ENCODE measurements around the gene NFASC. TPM values are rescaled to one million over a fixed set of nuclear protein-coding genes. Genes with fewer than 3 reads are reported as not detected.

The NFASC gene
- polyA plus RNA-seq, 12 donors, result 1.0 to 2.5 (median 1.3) TPM; not detected in 1

DNA sequence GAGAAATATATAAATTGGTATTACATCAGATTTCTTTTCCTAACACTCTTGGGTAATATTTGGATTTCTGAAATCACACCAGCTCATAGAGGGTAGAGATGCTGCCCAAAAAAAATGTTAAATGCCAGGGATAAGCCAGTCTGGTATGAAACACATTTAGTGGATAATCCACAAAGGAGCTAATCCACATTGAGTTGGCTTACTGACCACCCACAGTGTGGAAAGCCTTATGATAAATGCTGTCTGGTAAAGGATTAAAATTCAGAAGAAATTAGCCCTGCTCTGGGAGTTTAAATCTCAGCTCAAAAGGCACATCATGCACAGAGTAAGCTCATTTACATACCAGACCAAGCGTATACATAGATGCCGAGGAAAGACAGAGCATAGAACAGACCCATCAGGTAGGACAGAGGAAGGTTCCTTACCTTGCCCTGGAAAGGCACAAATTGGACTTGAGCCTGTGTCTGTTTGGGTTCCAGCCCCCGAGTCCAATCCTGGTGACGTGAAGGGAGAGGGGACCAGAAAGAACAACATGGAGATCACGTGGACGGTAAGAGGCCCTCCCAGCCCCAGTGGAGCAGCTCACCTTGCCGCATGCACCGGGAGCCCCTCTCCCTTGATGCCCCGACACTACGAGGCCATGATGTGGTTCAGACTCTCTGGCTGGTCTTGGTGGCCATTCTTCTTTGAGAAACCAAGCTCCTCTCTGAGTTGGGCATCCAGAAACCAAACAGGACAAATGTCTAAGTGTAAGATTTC, 109.4 kb downstream of the NFASC start:
- no peak for DNase-seq

DNA sequence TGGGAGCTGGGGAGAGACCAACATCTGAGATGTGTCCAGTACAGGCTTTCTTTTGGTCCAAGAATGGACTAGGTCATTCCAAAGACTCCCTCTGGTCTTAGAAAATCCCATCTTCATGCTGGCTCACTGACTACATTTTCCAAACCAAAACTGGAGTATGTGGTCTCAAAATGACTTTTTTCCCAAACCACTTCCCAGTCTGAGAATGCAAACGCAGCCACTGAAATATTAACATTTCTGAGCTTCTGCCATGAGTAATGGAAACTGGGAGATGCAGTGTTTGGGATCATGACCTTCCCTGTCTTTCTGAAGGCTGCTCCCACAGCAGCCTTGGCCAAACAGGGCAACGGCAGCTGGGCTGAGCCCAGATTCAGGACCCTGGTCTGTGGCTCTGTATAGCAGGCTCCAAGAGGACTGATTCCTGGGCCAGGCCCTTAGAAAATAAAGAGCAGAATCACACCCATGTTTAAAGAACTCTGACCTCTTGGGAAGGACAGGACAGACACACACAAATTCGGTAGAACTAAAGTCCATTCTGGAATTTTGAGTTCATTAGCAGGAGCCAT, 110.3 kb downstream of the NFASC start:
- DNase-seq, result no peak

DNA sequence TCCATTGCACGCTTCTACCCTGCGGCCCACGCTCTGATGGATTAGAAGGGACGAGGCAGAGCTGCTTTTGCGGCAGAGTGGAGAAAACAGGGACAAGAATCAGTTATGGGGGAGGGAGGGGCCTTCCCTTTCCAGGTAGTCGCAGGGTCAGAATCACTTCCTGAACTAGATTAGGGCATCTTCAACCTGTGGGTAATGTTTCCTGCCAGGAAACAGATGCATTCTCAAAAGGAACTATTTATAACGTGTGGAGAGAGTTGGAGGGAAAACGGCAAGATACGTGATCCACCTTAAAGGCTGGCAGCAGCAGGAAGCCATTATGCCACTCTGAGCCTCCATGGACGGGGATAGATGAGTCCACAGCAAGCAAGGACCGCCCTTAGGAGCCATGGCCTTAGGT, 112.5 kb downstream of the NFASC start:
- DNase-seq, result no peak

DNA sequence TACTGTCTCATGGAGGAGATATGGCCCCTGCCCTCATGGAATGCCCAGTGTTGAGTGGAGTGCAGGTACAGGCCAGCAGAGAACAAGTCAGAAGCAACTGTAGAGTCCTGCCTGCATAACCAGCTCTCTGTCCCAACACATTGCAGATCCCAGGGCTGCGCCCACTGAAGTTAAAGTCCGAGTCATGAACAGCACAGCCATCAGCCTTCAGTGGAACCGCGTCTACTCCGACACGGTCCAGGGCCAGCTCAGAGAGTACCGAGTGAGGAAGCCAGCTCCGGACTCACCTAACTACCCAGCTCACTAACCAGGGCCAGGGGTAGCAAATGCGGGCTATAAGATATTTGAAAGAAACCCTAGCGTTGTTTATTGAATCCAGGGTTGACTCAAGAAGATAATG, 113.2 kb downstream of the NFASC start:
- no peak for DNase-seq

DNA sequence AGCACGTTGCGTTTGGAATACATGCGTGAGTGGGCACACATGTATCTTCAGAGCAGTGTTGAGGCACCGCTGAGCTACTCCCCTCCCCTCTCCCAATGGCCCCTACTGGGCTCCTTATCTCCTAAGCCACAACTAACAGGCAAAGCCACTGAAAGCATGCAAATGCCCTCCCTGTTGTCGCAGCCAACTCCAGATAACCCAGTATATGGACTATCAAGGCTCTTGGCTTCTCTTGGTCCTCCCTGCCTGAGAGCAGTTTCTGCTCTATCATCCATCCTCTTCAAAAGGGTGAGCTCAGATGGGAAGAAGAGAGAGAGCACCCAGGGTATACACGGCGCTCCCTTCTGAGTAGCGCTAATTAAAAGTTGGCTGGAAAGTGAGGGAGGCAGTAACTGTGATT, 113.8 kb downstream of the NFASC start:
- DNase-seq, result no peak

DNA sequence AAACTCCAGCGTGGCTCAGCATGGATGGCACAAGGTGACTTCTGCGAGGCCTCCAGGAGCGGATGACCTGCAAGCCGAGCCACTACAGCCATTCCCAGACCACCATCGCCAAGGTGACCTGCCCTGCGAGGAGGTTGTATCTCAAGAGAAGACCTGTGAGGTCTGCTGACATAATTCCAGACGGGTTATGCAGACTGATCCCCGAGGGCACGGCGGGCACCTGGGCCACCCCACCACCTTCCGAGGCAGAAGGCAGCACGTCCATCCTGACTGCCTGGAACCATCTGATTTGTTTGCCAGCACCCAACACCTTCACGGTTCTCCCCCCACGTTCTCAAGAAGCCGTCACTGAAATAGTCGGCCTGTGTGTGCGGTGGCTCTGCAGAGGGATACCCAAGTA, 115.5 kb downstream of the NFASC start:
- DNase-seq, result no peak

DNA sequence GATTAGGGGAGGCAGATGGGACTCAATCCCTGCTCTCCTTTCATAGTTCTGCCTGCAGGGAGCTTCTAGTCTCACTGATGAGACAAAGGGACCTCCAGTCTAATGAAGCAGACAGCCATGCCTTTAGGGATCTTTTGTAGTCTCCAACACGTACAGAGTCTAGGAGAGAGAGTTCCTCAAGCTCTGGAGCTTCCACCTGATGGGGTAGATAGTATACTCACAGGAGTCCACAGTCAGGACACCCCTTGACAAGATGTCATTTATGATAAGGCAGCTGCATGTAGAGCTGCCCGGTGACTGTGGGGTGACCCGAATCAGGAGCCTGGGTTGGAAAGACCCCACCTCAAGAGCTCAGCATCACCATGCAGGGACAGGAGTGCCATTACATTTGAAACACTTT, 117.0 kb downstream of the NFASC start:
- DNase-seq, result no peak

DNA sequence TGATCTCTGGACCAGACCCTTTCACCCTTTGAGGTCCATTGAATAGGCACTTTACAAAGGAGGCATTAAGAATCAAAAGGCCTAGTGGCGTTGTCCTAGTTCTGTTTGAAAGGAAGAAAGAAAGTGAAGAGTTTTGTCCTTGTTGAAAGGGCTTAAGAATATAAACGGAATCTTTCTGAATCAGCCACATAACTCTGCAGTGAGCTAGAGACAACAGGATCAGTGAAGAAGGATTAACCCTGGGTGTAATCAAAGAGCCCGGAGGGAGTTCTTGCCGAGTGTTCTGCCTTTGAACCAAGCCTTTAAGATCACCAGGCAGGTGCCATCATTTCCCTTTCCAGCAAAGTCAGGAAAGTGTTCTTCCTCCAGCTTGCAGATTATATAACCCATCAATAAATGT, 117.5 kb downstream of the NFASC start:
- no peak for DNase-seq

DNA sequence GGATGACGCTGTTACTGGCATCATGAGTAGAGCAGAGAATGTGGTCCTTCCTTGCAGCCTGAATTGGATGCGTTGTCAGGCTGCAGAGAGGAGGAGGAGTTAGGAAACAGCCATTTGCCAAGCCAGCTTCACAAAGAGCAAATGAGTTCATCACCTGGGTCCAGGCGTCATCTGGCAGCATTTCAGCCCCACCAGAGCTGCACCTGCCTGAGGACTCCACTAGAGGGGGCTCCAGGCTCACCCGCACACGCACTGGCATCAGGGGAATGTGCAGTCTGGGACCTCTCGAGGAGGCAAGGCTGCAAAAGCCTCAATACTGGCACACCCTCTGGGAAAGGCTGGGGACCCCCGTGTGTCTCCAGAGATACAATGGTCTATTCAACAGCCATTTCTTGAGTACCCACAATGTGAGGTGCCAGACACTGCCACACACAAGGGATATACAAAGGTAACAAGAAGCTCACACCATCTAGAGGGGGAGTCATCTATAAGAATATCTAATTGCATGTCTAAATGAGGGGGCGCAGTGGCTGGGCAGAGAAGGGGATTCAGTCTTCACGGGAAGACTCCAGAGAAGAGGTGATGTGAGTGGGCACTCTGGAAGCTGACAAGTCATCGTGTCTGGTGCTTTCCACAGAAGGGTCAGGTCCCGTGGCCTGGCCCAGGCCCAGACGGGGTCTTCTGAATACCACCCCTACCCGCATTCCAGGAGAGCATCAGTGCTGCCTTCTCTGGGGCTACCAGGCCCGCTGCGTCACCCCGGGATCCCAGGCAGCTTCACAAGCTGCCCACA, 118.8 kb downstream of the NFASC start:
- peak; percentile 72 for DNase-seq

DNA sequence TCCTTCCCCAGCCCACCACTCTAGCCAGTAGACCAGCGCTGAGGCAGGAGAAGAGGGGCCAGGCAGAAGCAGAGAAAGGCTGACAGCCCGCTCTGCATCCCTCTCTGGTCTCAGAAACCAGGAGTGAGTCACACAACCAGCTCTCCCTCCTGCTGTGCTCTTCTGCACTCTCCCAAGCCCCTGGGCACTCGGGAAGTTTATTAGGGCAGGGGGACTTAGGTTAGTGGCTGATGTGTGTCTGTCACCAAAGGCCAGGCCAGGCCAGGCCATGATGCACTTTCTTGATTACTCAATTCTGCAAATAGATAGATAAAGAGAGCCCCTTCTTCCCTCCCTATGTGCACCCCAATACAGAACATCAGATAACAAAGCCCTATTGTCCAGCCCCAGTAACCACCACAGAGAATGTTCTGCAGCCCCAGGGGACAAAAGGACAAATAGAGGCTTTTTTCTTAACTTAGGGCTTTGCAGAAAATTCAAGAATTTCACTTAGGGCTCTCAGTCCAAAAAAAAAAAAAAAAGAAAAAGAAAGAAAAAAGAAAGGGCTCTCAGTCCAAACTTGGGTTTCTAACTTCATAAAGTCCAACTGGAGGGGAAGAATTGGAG, 119.5 kb downstream of the NFASC start:
- no peak for DNase-seq

DNA sequence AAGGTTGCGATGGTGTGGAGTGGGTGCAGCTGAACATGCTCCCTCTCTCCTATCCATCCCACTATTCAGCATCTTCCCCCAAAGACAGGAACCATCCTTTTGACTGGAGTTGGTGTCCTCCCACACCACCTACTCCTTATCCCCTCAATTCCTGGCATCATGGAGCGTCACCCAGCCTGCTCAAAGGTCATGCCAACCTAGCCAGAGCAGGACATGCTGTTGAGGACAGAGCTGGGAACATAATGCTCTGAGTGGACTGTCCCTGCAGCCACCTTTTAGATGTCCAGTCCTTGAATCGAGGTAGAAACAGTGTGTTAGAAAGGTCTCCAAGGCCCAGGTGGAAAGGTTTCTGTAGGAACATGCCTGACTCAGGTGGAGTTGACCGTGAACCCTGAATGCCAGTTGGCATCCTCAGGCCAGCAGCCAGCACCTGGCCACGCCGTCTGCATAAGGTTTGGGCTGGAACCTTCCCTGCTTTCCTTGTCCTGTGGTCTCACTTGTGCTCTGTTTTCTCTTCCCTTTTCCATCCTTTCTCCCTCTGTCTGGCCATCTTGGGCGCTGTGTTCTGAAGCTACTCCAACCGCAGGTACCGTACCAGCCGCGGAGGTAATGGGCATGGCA, 120.2 kb downstream of the NFASC start:
- DNase-seq, result no peak

DNA sequence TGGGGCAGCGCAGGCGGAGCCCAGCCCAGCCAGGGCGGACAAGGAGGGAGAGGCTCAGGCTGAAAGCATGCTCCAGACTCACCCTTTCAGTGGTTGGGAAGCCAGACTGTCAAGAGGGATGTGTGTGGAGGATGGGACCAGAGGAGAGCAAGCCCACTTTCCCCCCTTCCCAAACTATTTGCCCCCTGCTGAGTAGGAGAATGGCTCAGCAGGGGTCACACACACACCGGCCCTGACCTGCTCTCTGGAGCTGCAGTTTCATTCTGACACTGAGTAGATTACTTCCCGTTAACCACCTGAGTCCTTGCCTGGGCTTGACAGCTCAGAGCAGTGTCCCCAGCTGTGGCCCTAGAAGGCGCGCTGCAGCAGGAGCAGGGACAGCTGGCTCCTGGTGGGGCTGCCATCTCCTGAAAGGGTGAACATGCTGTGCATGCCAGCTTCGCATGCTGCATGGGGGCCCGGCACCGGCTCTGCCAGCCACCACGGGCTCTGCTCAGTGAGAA, 120.7 kb downstream of the NFASC start:
- no peak for DNase-seq

DNA sequence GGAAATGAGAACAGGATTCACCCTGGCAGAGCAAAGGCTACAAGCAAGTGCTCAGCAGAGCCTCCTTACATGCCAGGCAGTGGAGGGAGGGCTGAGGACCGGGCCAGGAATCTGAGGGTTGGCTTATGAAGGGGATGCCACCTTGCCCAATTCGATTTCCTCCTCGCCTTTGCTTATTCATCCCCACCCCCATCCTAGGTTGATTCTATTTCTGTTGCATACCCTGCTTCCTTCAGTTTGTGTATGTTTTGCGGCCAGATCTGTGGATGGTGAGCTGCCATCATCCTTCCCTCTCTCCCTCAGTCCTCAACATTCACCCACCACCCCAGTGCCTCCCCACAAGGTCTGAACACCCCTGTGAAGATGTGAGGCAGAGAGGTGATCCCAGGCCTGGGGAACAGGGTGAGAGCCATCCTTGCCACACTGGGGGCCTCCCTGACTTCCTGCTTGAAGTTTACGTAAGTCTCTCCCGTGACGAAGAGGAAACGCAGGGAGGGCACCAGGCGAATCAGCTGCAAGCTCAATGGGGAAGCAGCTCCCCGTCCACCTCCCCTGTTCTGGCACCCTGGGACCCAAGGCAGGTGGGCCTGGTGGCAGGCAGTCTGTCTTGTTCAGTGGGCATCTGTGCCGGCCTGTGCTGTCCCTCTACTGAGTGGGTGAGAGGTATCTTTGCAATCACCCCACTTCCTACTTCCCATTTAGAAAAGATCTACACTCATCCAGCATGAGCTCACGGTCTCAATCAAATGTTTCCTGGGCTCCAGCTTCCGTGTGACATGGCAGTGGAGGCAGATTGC, 121.7 kb downstream of the NFASC start:
- DNase-seq, result no peak

DNA sequence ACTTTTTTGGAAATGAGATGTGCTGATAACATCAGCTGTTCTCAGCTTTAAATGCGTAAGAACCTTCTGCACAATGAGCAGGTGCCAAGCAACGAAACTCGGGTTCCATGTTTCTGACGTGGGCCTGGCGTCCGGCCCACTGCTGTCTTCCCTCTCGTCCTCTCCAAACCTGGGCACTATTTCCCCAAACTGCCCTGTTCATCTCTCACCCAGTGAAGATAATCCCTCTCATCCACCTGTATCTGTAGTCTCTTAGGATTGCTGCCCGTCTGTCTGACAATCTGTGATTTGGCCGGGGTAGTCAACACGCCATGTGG, 122.3 kb downstream of the NFASC start:
- no peak for DNase-seq

DNA sequence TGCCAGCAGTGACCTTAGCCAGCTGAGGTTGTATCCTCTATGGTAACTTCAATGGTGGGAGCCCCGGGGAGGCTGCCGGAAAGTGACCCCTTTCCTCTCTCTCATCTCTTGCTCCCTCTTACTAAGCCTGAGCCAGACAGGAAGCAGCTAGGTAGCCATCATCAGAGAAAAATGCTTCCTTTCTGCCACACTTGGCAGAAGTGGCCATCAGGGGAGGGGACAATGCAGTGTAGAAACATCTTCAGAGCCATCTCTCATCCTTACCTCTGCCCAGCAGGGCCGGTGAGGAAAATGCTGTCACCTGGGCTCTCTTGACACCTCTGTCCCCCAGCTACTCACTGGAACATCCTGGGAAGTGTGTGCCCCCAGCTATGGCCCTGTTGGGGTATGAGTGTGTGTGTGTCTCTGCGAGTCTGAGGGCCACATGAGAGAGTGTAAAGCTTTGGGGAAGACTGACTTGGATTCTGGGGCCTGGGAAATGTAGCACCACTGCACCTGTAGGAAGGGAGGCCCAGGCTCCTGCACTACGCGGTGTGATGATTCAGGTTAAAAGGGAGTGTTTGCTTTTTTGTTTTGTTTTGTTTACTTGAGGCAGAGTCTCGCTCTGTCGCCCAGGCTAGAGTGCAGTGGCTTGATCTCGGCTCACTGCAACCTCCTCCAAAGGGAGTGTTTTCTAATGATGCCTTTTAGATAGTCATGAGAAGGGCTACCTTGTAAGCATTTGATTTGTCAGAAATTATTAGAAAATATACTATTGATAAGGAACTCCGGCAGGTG, 123.6 kb downstream of the NFASC start:
- no peak for DNase-seq

DNA sequence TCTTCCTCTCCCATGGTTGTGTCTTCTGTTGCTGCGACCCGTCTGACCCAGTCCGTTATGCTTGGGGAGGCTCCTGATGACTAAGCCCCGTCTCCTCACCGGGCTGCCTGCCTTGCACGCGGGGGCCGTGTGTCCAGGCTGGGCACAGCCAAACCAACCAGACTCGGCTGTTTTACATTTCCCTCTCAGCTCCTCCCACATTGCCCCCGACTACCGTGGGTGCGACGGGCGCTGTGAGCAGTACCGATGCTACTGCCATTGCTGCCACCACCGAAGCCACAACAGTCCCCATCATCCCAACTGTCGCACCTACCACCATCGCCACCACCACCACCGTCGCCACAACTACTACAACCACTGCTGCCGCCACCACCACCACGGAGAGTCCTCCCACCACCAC, 126.3 kb downstream of the NFASC start:
- no peak for DNase-seq

DNA sequence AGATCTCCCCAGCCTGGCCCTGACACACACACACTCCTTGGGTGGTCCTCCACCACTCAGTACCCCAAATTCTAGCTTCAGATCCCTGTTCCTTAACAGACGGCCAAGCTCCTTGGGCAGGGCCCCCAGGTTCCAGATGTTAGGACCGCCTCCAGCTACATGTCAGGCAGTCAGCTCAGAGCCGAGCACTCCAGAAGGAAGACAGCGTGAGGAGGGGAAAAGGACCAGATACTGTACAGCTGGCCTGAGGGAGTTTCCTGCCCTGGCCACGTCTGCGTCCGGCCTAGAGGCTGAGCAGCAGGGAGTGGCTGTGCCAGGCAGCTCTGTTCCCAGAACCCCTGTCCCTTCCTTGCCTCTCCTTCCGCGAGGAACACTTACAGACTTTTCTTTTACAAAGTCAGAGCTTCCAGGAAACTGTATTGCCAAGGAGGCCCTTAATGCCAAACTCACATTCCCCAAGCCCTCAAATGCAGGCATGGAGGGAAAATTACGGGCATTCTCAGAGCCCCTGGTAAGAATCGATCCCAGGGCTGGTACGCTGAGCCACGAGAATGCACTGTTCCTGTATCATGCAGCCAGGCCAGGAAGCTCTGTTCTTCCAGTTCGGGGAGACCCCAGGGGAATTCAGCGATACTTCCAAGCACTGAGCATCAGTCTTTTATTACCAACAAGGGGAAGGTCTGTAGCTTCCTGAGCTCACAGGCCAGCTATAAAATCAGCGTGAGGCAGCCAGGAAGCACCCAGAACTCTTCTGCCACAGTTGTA, 127.1 kb downstream of the NFASC start:
- DNase-seq, result peak; percentile 57

DNA sequence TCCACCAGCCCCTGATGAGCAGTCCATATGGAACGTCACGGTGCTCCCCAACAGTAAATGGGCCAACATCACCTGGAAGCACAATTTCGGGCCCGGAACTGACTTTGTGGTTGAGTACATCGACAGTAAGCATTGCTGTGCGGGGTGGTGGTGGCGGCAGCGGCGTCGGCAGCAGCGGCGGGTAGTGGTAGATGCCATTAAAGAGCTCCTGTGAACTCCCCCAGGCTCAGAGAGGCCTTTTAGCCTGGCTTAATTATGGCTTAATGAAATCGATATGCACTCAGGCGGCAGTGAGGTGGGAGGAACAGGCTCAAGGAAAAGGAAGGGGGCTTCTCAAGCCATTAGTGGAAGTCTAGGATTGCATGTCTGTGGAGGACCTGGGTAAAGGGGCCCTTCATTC, 130.5 kb downstream of the NFASC start:
- no peak for DNase-seq

DNA sequence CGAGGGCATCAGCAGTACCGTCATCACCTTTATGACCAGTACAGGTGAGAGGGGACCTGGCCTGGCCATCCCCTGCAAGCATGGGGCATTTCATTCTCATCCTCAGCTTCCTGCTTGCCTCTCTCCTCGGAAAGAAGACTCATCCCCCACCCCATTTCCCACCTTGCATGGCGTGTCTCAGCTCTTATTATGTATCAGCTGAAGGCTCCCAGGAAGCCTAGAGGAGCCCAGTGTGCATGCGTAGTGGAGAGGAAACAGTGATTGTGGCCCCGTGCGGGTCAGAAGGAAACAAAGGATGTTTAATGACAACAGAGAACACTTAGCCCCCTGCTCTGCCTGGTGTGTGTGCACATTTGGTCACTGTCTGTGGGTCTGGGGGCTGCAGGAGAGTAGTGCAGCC, 132.0 kb downstream of the NFASC start:
- no peak for DNase-seq
